Neural progenitor cell (in vitro differentiated cells): ENCODE measurements around the gene MACROD2. TPM values are rescaled to one million over a fixed set of nuclear protein-coding genes. Genes with fewer than 3 reads are reported as not detected.

Experiments used
- DNase-seq: peaks from one replicate; pipeline ENCODE4 v3.0.0-alpha.2; 2016; ENCODE audit warnings: low spot score
- H2AFZ ChIP-seq: fragments of 200-600 bp; sonication (generic); replicated peaks from 2 replicates; pipeline ENCODE4 v1.6.1; 2016; ENCODE audit warnings: antibody characterized with exemption
- H3F3A ChIP-seq: fragments of 200-600 bp; sonication (generic); 2 replicates; pipeline ENCODE4 v1.6.1; 2016; ENCODE audit warnings: antibody characterized with exemption, low read depth
- H3K27ac ChIP-seq: fragments of 200-600 bp; sonication (generic); 2 replicates; pipeline ENCODE4 v1.5.1; 2016; ENCODE audit warnings: mild to moderate bottlenecking
- H3K27me3 ChIP-seq: fragments of 200-600 bp; sonication (generic); 2 replicates; pipeline ENCODE4 v1.6.1; 2016; ENCODE audit warnings: mild to moderate bottlenecking, moderate library complexity
- H3K36me3 ChIP-seq: fragments of 200-600 bp; sonication (generic); 2 replicates; pipeline ENCODE4 v1.5.1; 2016
- H3K4me1 ChIP-seq: fragments of 200-600 bp; sonication (generic); 2 replicates; pipeline ENCODE4 v1.6.1; 2016; ENCODE audit warnings: mixed run types
- H3K4me2 ChIP-seq: fragments of 200-600 bp; sonication (generic); 2 replicates; pipeline ENCODE4 v1.6.1; 2016
- H3K4me3 ChIP-seq: fragments of 200-600 bp; sonication (generic); 2 replicates; pipeline ENCODE4 v1.5.1; 2016
- H3K79me2 ChIP-seq: fragments of 200-600 bp; sonication (generic); 2 replicates; pipeline ENCODE4 v1.6.1; 2016; ENCODE audit warnings: low read depth
- H3K9ac ChIP-seq: fragments of 200-600 bp; sonication (generic); 2 replicates; pipeline ENCODE4 v1.6.1; 2016
- H3K9me3 ChIP-seq: fragments of 200-600 bp; sonication (generic); 2 replicates; pipeline ENCODE4 v1.5.1; 2016; ENCODE audit warnings: low read depth
- H4K20me1 ChIP-seq: fragments of 200-600 bp; sonication (generic); 2 replicates; pipeline ENCODE4 v1.6.1; 2016; ENCODE audit warnings: low read depth
- H3K27ac Mint-ChIP-seq: 3 replicates; pipeline ENCODE4 v1.8.0; 2021; ENCODE audit warnings: mixed read lengths
- H3K27me3 Mint-ChIP-seq: 2 replicates; pipeline ENCODE4 v1.8.0; 2022; ENCODE audit warnings: low read depth, mild to moderate bottlenecking, inconsistent platforms, moderate library complexity, mixed read lengths; ENCODE audit not compliant: insufficient read depth
- H3K36me3 Mint-ChIP-seq: 3 replicates; pipeline ENCODE4 v1.8.0; 2021; ENCODE audit warnings: mixed read lengths
- H3K4me1 Mint-ChIP-seq: 3 replicates; pipeline ENCODE4 v1.8.0; 2021; ENCODE audit warnings: mixed read lengths
- H3K4me3 Mint-ChIP-seq: 3 replicates; pipeline ENCODE4 v1.8.0; 2021; ENCODE audit warnings: mild to moderate bottlenecking, moderate library complexity, mixed read lengths
- H3K9me3 Mint-ChIP-seq: 3 replicates; pipeline ENCODE4 v1.8.0; 2020; ENCODE audit warnings: mixed read lengths
- EZH2 ChIP-seq: fragments of 200-600 bp; sonication (generic); IDR thresholded peaks from 2 replicates; pipeline ENCODE4 v1.6.1; 2017; ENCODE audit warnings: antibody characterized with exemption, mild to moderate bottlenecking, moderate library complexity
- EZH2phosphoT487 ChIP-seq: fragments of 200-600 bp; sonication (generic); IDR thresholded peaks from 2 replicates; pipeline ENCODE4 v1.6.1; 2017; ENCODE audit warnings: antibody characterized with exemption
- total RNA-seq: library from RNA; depleted of rRNA; stranded (reverse); fragments of >200 nt; gene quantifications from 2 replicates; pipeline ENCODE4 v1.2.3, GENCODE V29; 2015; ENCODE audit warnings: low replicate concordance
- TF ChIP-seq, protein P1 (sequence below): fragments of 200-600 bp; sonication (generic); IDR thresholded peaks from 2 replicates; pipeline ENCODE4 v1.5.1; 2017; ENCODE audit warnings: antibody characterized with exemption, mild to moderate bottlenecking

MACROD2 gene
- total RNA-seq, 1 donor from 2014 or later, result 11.9 TPM

DNA sequence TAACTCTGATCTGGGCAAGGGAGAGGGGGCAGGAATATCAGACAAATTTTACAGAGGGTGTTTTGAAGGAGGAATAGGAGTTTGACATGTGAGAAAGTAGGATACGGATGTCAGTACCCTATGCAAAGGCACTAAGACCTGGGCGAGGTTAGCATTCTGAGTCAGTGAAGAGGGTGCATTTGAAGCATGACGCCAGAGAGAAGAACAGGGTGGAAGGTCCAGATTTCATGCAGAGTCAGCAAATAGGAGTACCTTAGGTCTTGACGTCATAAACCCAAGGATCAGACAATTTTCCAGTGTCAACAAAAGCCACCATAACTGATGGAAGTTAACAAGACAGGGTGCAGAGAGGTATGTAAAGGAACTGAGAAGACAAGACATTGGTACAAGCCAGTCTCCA, 1738.7 kb downstream of the MACROD2 start:
- Histone ChIP-seq H3K9me3 (no peaks in the 10 kb centered on the region), H3K4me1 (no peaks in the 10 kb centered on the region), H4K20me1 (no peaks in the 10 kb centered on the region), H3F3A (no peaks in the 10 kb centered on the region), H3K79me2 (no peaks in the 10 kb centered on the region), H3K27me3 (no peaks in the 10 kb centered on the region), H2AFZ (no peak overlapping the region), H3K4me2 (no peak overlapping the region), H3K9ac (no peak overlapping the region), H3K27ac (no peak overlapping the region), H3K4me3 (no peak overlapping the region), H3K36me3 (no peaks in the 10 kb centered on the region)
- no peaks in the 10 kb centered on the region for H3K4me1 Mint-ChIP-seq
- H3K27ac Mint-ChIP-seq, result no peak overlapping the region
- TF ChIP-seq EZH2 (no peak), EZH2phosphoT487 (no peak)
- TF ChIP-seq, protein P1, sequence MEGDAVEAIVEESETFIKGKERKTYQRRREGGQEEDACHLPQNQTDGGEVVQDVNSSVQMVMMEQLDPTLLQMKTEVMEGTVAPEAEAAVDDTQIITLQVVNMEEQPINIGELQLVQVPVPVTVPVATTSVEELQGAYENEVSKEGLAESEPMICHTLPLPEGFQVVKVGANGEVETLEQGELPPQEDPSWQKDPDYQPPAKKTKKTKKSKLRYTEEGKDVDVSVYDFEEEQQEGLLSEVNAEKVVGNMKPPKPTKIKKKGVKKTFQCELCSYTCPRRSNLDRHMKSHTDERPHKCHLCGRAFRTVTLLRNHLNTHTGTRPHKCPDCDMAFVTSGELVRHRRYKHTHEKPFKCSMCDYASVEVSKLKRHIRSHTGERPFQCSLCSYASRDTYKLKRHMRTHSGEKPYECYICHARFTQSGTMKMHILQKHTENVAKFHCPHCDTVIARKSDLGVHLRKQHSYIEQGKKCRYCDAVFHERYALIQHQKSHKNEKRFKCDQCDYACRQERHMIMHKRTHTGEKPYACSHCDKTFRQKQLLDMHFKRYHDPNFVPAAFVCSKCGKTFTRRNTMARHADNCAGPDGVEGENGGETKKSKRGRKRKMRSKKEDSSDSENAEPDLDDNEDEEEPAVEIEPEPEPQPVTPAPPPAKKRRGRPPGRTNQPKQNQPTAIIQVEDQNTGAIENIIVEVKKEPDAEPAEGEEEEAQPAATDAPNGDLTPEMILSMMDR, result no peak
- no peak for DNase-seq
- H3K27me3 Mint-ChIP-seq, result no peaks in the 10 kb centered on the region
- H3K36me3 Mint-ChIP-seq, result peaks cover 2% of the 10 kb centered on the region
- peaks cover 13% of the 10 kb centered on the region for H3K9me3 Mint-ChIP-seq
- no peak overlapping the region for H3K4me3 Mint-ChIP-seq

DNA sequence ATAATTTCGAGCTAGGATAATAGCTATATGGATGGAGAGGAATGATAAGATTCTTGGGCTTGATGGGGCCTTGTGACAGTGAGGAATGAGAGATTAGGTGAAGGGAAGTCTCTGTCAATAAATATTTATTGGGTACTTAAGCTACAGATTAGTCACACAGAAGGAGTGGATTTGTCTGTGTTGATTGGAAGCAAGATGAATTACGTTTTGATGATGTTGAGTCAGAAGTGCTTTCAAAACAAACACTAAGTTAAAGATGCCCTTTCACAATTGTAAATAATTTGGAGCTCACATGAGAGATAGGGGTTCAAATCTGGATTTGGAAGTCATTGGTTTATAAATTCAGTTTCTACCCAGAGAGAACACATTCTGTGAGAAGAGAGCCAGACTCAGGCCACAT, 1743.7 kb downstream of the MACROD2 start:
- no peak overlapping the region for H3K4me3 Mint-ChIP-seq
- no peaks in the 10 kb centered on the region for H3K36me3 ChIP-seq
- no peaks in the 10 kb centered on the region for H3K4me1 ChIP-seq
- H3K36me3 Mint-ChIP-seq, result no peaks in the 10 kb centered on the region
- H3K27me3 ChIP-seq, result no peaks in the 10 kb centered on the region
- H3K9me3 Mint-ChIP-seq, result no peaks in the 10 kb centered on the region
- DNase-seq, result no peak
- H3K27ac ChIP-seq, result no peak overlapping the region
- H3K4me2 ChIP-seq, result no peak overlapping the region
- no peak overlapping the region for H2AFZ ChIP-seq
- H3K79me2 ChIP-seq, result no peaks in the 10 kb centered on the region
- no peak overlapping the region for H3K27ac Mint-ChIP-seq
- no peaks in the 10 kb centered on the region for H3K4me1 Mint-ChIP-seq
- H3F3A ChIP-seq, result no peaks in the 10 kb centered on the region
- no peaks in the 10 kb centered on the region for H4K20me1 ChIP-seq
- H3K27me3 Mint-ChIP-seq, result no peaks in the 10 kb centered on the region
- TF ChIP-seq, protein P1, result no peak
- TF ChIP-seq EZH2 (no peak), EZH2phosphoT487 (no peak)
- H3K9me3 ChIP-seq, result no peaks in the 10 kb centered on the region
- no peak overlapping the region for H3K4me3 ChIP-seq
- no peak overlapping the region for H3K9ac ChIP-seq

DNA sequence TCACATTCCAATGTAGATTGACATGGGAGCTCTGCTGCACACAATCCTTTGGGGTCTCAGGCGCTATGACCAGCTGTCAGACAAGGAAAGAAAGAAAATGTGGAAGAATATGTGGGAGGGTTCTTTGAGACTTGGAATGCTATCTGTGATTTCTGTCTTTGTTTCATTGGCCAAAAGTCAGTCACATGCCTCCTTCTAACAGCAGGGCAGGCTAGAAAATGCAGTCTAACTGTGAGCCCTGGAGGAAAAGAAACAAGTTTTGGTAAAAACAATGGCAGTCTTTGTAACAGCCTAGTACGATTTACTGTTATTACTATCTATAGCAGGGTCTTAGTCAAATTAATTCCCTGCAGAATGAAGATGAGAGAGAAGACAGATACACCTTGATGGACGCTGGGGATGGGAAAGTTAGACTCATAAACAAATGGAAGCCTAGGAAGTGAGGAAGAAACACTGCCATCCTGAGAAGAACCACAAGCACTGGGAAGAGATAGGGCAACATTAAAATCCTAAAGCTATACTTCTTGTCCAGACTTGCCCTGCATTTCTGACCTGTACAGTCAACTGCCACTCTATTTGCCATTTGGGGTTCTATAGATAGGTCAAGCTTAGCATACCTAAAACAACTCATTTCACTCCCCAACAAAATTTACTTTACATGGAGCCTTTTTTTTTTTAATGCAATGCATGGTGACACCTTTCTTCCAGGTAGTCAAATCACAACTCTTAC, 1744.9 kb downstream of the MACROD2 start:
- H3K36me3 Mint-ChIP-seq, result no peaks in the 10 kb centered on the region
- no peak overlapping the region for H3K27ac Mint-ChIP-seq
- no peaks in the 10 kb centered on the region for H3K4me1 Mint-ChIP-seq
- Histone ChIP-seq H4K20me1 (no peaks in the 10 kb centered on the region), H2AFZ (no peak overlapping the region), H3K9ac (no peak overlapping the region), H3K27ac (no peak overlapping the region), H3K79me2 (no peaks in the 10 kb centered on the region), H3K4me1 (no peaks in the 10 kb centered on the region), H3K36me3 (no peaks in the 10 kb centered on the region), H3K4me2 (no peak overlapping the region), H3K4me3 (no peak overlapping the region), H3K27me3 (no peaks in the 10 kb centered on the region), H3F3A (no peaks in the 10 kb centered on the region), H3K9me3 (no peaks in the 10 kb centered on the region)
- TF ChIP-seq EZH2phosphoT487 (no peak), EZH2 (no peak)
- TF ChIP-seq, protein P1, result no peak
- no peak for DNase-seq
- H3K4me3 Mint-ChIP-seq, result no peak overlapping the region
- no peaks in the 10 kb centered on the region for H3K27me3 Mint-ChIP-seq
- H3K9me3 Mint-ChIP-seq, result no peaks in the 10 kb centered on the region
